ENCODE data around the gene GAS6.

The GAS6 gene

GRCh38 chr13:113855012-113855921 is 8.6 kb downstream of the GAS6 start:
- no peak for TF ChIP-seq POLR2A (IDR thresholded peaks at IDR 0.05; ENCODE audit: low read depth, low read length)
- no peak for FAIRE-seq
- no peak for DNase-seq (ENCODE audit: insufficient read length, low spot score)

- no peak for DNase-seq (ENCODE audit: insufficient read length, low spot score)
- no peak for FAIRE-seq
- TF ChIP-seq POLR2A (IDR thresholded peaks at IDR 0.05; ENCODE audit: low read depth, low read length) = no peak
Measured at GRCh38 chr13:113854238-113855011, 9.5 kb downstream of the GAS6 start.

- TF ChIP-seq POLR2A (IDR thresholded peaks at IDR 0.05; ENCODE audit: low read depth, low read length) = no peak
- no peak for DNase-seq (ENCODE audit: insufficient read length, low spot score)
- no peak for FAIRE-seq
Measured at GRCh38 chr13:113853518-113854237, 10.2 kb downstream of the GAS6 start.

- DNase-seq (ENCODE audit: insufficient read length, low spot score) = no peak
- FAIRE-seq = no peak
- no peak for TF ChIP-seq POLR2A (IDR thresholded peaks at IDR 0.05; ENCODE audit: low read depth, low read length)
Measured at GRCh38 chr13:113852536-113853517, 11.0 kb downstream of the GAS6 start.

- DNase-seq (ENCODE audit: insufficient read length, low spot score) (no peak), FAIRE-seq (no peak)
- no peak for TF ChIP-seq POLR2A (IDR thresholded peaks at IDR 0.05; ENCODE audit: low read depth, low read length)
Measured at GRCh38 chr13:113851826-113852535, 11.9 kb downstream of the GAS6 start.

GRCh38 chr13:113851480-113851803 is 12.4 kb downstream of the GAS6 start:
- TF ChIP-seq POLR2A (IDR thresholded peaks at IDR 0.05; ENCODE audit: low read depth, low read length) = no peak
- DNase-seq (ENCODE audit: insufficient read length, low spot score) = no peak
- no peak for FAIRE-seq

GRCh38 chr13:113850722-113851479 is 13.0 kb downstream of the GAS6 start:
- DNase-seq (ENCODE audit: insufficient read length, low spot score) (no peak), FAIRE-seq (no peak)
- no peak for TF ChIP-seq POLR2A (IDR thresholded peaks at IDR 0.05; ENCODE audit: low read depth, low read length)

GRCh38 chr13:113849981-113850721 is 13.7 kb downstream of the GAS6 start:
- TF ChIP-seq POLR2A (IDR thresholded peaks at IDR 0.05; ENCODE audit: low read depth, low read length) = no peak
- FAIRE-seq (peak; percentile 52), DNase-seq (ENCODE audit: insufficient read length, low spot score) (no peak)

GRCh38 chr13:113849546-113849945 is 14.3 kb downstream of the GAS6 start:
- DNase-seq (ENCODE audit: insufficient read length, low spot score) (no peak), FAIRE-seq (peak; percentile 81)
- TF ChIP-seq POLR2A (IDR thresholded peaks at IDR 0.05; ENCODE audit: low read depth, low read length) = no peak

- TF ChIP-seq POLR2A (IDR thresholded peaks at IDR 0.05; ENCODE audit: low read depth, low read length) = no peak
- FAIRE-seq (no peak), DNase-seq (ENCODE audit: insufficient read length, low spot score) (no peak)
Measured at GRCh38 chr13:113848431-113849260, 15.2 kb downstream of the GAS6 start.
